Medulla oblongata (tissue), 1 donor: ENCODE measurements around the gene WIPF2.

ENCODE experiments used
- DNase-seq: peaks from one replicate; pipeline ENCODE4 v3.0.0-alpha.2; 2015; ENCODE audit errors: extremely low spot score

Gene WIPF2

GRCh38 chr17:40251576-40251975 lies 32.5 kb downstream of the WIPF2 start:
- no peak for DNase-seq

DNA sequence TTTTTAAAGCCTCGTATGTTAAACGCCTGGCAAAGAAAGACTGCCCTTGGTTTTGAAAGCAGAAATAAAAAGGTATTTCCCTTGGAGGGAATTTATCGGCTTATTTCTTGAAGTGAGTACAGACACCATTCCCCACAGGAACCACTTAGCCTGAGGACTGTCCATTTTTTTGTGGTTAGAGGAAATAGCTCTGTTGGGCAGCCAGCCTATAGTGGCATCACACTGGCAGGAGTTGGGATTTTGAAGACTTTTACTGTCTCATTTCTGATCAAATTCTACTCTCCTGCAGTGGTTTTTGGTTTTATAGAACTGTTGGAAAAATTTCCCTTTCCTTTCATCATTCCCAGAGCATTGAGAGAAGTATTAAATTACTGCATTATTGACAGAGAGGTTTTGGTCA lies 34.5 kb downstream of the WIPF2 start:
- no peak for DNase-seq

DNA sequence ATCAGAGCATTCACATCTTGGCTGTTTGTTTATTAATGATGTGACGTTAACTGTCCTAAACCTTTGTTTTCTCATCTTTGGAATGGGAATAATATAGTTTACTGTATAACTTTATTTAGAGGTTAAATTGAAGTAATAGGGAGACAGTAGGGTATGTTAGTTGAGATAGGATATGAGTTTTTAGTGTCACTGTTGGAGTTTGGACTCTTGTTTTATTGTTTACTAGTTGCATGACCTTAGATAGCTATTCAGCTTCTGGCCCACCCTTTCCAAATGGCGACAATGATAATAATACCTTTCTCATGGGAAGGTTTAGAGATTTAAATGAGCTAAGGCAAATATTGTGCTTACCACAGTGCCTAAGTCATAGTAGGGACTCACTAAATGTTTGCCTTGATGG lies 40.4 kb downstream of the WIPF2 start:
- DNase-seq, result no peak

GRCh38 chr17:40260528-40260927 lies 41.4 kb downstream of the WIPF2 start:
- no peak for DNase-seq

GRCh38 chr17:40264458-40265185 lies 45.5 kb downstream of the WIPF2 start:
- DNase-seq, result no peak

GRCh38 chr17:40265337-40265736 lies 46.2 kb downstream of the WIPF2 start:
- no peak for DNase-seq

- DNase-seq, result no peak
Observed at GRCh38 chr17:40266882-40267281, 47.8 kb downstream of the WIPF2 start.

DNA sequence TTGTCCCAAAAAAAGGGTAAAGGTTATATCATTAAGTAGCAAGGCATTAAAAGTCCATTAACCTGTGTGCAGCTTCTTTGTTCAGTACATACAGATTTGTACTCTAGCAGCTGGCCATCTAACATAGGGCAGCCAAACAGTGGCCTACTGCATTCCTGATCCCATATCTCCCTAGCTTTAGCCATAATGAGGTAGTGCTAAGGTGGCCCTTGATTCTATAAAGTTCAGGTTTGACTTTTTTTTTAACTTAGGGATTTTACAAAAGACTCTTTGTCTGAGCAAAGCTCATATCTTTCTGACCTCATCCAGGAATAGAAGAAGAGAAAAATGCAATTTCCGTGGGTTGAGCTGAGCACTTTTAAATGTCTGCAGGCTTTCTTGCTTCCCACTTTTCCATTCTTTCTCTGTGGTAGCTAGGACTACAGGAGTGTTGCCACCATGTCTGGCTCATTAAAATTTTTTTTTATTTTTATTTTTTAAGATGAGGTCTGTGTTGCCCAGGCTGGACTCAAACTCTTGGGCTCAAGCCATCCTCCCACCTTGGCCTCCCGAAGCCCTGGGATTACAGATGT lies 49.1 kb downstream of the WIPF2 start:
- no peak for DNase-seq

- no peak for DNase-seq
Observed at GRCh38 chr17:40278414-40278813, 59.3 kb downstream of the WIPF2 start.

GRCh38 chr17:40279402-40279801 lies 60.3 kb downstream of the WIPF2 start:
- DNase-seq, result no peak

DNA sequence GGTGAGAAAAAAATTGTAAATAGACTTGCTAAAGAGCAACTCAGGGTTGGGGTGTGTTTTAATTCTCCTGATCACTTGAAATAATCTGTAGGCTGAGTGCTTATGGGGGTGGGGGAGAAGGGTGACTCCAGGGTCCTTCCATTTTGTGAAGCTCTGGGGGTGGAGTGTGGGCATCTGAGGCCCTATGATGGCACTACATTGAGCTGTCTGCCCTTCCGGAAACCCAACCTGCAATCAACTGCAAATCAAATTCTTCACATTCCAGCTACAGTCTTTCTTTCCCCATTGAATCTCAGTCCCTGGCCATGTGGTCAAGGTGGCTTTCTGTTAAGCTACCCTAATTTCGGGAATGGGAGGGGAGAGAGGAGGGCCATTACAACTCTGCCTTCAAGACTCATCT lies 62.6 kb downstream of the WIPF2 start:
- DNase-seq, result no peak

DNA sequence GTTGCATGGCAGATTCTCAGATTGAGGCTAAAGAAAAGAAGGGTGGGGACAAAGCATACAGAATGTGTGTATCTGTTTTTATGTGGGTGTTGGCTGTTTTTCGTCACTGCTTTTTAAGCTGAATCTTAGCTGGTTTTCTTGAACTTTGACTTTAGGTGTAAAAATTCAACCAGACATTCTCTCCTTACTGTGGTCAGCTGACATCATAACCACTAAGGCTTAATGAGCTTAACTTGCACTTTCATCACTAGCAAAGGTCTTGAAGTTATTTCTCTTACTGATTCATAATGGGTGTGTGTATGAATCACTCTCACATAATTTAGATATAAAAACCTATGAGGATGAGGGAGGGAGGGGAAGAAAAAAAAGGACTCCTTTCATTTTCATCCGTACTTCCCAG lies 64.6 kb downstream of the WIPF2 start:
- DNase-seq, result no peak

DNA sequence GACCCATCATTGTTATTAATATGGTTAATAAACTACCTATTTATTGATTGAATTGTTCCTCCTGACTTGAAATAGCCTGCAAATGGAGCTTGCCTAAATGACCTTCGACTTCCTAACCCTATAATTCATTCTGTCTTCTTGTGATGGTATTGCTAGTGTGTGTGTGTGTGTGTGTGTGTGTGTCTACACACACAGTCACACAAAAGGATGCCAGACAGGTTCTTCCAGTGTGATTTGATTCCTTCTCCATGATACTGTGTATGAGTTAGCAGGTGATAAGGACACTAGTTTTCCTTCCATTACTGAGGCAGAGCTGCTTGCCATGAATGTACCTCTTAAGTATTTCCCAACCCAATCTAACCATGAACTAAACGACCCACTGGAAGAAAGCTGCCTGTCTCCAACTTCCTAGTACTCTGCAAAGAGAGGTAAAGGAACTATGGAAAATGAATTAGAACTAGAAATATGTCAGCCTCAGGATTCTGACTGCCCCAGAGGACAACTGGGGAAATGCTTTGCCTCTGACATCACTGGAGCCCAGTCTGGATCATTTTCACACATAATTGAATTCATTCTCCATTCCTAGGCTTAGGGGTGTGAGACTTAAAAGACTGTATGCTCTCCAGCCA lies 65.1 kb downstream of the WIPF2 start:
- no peak for DNase-seq

DNA sequence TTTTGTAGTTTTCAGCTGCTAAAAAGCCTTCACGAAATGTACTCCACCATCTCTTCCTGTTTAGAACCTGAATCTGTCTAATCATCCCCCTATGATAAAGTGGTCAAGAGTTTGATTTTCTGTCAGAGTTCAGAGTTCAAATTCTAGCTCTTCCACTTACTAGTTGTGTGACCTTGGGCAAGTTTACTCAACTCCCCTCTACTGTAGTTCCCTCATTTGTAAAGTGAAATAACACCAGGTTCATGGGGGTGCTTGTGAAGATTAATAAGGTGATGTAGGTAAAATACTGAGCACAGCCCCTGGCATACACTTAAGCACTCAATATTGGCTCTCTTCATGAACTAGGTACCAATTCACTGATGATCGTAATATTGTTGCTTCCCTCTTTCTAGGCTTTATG lies 67.4 kb downstream of the WIPF2 start:
- DNase-seq, result no peak

DNA sequence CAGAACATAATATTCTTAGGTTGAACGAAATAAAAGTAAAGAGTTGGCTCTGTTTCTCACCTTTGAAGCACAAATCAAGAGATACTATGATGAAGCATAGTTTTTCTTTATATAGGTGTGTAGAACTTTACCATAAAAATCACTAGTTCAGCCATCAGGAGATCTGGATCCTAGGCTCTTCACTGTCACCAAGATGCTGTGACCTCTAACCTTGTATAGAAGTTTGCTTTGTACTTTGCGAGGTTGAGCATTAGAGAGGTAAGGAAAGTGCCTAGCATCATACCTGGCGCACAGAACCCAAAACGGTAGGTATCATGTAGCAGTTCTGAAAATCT lies 68.0 kb downstream of the WIPF2 start:
- DNase-seq, result no peak

DNA sequence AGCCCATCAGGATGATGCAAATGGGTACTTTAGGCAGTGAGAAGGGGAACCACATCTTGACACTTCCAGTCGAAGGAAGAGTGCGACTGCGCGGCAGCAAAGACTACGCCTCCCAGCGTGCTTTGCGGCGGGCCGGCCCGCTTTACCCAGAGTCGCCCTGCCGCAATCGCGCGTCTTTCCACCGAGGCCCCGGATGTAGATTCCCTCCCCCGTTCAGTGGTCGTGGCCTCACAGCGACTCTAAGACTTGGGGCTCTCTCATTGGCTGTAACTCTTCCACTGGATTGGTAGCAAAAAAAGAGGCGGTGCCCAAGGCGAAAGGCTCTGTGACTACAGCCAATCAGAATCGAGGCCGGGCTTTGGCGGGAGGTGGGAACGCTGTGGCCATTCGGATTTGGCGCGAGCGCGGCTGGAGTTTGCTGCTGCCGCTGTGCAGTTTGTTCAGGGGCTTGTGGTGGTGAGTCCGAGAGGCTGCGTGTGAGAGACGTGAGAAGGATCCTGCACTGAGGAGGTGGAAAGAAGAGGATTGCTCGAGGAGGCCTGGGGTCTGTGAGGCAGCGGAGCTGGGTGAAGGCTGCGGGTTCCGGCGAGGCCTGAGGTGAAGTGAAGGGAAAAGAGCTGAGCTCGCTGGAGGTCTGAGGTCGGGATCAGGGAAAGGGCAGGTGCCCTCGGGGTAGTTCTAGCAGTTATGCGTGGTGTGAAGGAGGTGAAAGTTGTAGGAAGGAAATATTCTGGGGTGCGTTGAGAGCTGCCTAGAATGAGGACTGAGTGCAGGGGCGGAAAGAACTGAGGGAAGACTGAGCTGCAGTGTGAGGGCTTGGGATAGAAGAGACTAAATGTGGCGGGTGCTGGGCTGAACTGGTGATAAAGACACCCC lies 68.6 kb downstream of the WIPF2 start, which contains the start of gene CDC6:
Gene CDC6, plus strand, starts transcription at position 386 of the 876 bp plus-strand sequence. CDS start 1,542 bp downstream, outside the sequence.
- DNase-seq, result peak; percentile 100

- DNase-seq, result peak; percentile 75
Observed at GRCh38 chr17:40290629-40291280, 71.7 kb downstream of the WIPF2 start.

- DNase-seq, result no peak
Observed at GRCh38 chr17:40291281-40291664, 72.2 kb downstream of the WIPF2 start.

- DNase-seq, result no peak
Observed at GRCh38 chr17:40293363-40293762, 74.3 kb downstream of the WIPF2 start.

DNA sequence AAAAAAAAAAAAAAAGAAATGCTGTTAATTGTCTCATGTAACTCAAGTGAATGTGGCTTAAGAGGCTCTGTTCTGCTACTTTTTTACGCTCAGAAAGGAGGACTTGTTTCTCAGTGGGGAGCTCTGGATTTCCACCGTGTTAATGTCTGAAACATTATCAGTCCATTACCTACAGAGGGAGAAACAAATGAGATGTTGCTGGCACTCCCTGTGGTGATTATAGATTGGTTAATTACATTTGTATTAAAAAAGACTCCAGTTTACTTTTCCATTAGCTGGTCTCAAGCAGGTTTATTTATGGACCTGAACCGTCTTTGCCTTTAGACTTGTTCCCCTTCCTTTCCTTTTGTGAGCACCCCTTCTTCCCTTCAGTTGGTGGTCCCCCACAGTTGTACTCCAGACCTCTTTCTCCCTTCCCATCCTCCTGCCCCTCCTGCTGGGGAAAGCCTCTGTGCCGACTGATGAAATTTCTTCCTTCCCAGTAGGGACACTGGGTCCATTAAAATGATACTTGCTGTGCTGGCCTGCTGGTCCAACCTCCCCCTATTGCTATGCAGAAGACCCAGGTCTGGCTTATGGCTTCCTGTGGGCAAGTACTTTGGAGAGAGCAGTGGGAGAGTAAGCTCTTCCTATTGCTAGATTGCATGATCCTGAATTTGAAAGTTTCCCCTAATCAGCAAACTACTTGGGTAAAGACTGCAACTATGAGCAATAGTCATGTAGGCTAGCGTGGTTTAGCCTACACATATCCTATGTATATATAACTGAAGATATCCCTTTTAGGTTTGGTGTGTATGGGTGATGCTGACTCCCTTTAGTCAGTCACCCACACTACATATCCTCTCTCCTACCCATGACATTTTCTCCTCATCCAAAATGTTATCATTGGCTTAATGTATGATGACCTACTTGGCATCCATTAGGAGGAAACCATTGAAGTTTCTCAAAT lies 76.7 kb downstream of the WIPF2 start:
- DNase-seq, result no peak

DNA sequence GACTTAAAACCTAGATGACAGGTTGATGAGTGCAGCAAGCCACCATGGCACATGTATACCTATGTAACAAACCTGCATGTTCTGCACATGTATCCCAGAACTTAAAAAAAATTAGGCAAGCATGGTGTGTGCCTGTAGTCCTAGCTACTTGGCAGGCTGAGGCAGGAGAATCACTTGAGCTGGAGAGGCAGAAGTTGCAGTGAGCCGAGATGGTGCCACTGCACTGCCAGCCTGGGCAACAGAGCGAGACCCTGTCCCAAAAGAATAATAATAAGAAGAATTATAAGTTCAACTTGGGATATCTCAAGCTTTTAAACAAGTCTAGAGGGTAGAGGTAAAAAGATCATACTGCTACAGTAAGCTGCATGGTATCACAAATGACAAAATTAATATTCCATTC lies 78.4 kb downstream of the WIPF2 start:
- no peak for DNase-seq
